AG08396 (cell line): Measurements from ENCODE around the gene UCMA.
A peak's percentile ranks its signal among the peaks of the same experiment; 100 is the strongest.
"Not testable (repeated sequence)": the region's sequence is repeated elsewhere in the genome, so short reads cannot be mapped to it uniquely, and the experiment has no call there.

ENCODE experiments used
- DNase-seq: peaks from one replicate; pipeline ENCODE4 v3.0.0; 2012; ENCODE audit warnings: low spot score, mixed read lengths

The UCMA gene

GRCh38 chr10:13234172-13234571 lies at the start of gene UCMA:
TSS of gene UCMA (minus strand) at chr10:13234374. CDS start at chr10:13234258, 116 bp downstream.
- DNase-seq = no peak

- not testable (repeated sequence) for DNase-seq
These were observed 48.2 kb upstream of the UCMA start for GRCh38 chr10:13282348-13282747.

DNA sequence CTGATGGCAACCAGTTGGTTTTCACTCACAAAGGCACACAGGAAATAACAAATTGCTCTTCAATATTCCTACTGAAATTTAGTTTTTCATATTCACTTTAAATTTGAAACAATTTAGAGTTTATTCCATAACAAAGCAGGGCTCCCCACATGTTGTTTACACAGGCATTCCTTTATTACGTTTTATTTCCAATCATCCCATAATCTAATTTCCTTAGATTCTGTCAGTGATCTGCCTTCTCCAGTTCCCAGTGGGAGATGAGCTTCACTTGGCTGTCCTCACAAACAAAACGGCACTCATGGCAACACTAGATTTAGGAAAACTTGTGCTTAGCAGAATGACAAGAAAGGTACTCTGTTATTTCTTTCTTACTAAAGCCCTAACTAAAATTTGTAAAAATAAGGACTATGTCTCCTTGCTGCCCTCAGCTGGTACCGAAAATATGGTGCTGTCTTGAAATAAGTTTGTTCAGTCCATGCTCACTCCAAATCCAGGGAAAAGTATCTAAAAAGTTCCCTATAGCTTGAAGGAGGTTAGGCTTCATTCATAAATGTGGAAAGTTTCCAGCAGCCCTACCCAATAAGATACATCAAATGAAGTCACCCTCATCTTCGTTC lies 42.7 kb upstream of the UCMA start:
- no peak for DNase-seq

DNA sequence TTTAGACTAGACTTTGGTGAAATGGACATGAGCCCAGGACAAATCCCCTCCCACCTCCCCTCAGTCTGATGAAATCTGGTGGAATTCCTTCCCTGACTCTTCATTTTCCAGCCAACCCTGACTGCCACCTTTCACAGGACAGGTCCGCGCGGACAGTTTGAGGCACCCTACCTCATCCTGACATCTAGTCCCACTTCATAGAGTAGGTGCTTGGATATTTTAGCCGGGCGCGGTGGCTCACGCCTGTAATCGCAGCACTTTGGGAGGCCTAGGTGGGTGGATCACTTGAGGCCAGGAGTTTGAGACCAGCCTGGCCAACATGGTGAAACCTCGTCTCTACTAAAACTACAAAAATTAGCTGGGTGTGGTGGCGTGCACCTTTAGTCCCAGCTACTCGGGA lies 42.0 kb upstream of the UCMA start:
- DNase-seq = not testable (repeated sequence)

DNA sequence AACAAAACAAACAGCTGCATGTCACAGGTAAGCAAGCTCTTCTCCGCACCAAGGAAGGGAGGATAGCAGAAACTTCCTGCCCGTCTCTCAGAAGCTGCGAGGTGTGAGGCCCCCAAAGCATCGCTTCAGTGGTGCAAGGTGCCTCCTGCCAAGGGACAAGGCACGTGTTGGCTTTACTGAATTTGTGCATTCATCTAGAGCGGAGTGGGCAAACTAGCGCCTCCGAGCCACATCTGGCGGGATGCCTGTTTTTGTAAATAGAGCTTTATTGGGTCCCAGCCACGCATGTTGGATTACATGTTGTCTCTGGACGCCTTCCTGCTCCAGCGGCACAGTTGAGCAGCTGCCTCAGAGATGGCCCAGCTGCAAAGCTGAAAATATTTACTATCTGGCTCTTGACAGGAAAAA lies 38.0 kb upstream of the UCMA start:
- peak; percentile 34 for DNase-seq

DNA sequence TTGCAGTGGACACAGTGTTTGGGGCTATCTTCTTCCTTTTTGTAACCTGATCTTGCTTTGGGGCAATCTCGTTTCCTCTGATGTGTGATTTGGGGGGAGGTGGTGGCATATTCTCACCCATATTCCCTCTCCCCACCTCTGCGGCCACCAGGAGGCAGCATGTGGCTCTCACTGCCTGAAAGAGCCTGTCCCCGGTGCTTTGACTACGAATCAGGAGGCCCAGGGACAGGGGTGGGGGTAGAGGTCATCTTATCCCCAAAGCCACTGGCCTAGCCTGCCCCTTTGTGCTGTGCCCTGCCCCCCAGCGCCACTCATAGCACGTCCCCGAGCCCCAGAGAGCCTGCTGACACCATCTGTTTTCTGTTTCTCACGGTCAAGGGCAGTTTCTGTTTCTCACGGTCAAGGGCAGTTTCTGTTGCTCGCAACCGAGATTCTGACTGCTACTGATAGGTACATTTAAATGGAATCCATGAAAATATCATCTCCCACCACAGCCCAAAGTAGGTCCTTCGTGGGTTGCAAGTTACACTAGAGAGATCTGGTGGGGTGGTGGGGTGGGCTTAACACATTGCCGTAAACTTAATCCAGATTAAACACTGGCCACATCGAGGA lies 37.5 kb upstream of the UCMA start:
- DNase-seq = peak; percentile 45

DNA sequence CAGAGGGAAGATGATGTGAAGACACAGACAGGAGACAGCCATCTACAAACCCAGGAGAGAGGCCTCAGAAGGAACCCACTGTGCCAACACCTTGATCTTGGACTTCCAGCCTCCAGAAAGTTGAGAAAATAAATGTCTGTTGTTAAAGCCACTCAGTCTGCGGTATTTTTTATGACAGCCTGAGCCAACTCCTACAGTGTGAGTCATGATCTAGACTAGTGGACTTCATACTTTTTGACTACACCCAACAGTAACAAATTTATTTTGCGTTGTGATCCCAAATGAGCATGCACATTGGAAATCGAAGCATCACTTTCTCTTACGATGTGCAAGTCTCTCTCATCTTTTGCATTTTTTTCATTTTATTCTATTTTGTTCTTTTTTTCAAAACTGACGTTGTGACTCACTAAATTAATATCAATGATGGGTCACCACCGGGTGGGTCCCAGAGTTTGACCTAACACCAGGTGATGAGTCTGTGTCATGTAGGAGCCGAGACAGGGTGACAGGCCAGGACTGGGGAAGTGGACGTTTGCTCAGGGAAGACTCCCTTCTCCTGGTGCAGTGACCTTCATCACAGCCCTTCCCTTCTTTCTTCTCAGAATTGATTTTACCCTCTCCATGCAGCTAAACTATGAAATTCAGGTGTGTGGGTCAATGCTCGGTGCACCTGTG lies 36.8 kb upstream of the UCMA start:
- peak; percentile 22 for DNase-seq

- DNase-seq = no peak
These were observed 34.7 kb upstream of the UCMA start for GRCh38 chr10:13268841-13269240.

DNA sequence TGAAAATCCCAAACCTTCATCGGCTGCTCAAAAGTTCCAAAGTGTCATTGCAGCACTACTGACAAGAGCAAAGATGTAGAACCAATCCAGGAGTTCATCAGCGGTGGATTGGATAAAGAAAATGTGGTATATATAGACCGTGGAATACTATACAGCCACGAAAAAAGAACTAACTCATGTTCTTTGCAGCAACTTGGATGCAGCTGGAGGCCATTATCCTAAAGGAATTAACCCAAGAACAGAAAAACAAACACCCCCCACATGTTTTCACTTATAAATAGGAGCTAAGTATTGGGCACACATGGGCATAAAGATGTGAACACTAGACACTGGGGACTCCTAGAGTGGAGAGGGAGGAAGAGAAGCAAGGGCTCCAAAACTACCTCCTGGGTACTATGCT lies 34.1 kb upstream of the UCMA start:
- DNase-seq = no peak

DNA sequence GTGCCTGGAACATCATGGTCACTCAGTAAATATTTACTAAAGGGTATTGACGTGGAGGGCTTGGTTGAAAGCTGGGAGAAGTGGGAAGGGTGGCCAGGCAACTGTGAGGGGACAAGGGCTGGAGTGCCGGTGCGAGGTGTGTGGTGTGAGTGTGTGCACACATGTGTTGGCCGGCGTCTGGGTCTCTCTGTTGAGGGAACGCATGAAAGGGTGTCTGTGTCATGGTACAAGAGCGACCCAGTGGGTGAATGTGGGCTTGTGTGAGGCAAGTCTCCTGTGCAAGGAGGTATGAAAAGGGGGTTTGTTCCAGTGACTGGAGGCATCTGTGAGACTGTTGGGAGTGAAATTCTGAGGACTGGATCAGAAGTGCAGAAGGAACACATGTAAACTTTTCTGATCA lies 29.4 kb upstream of the UCMA start:
- no peak for DNase-seq

DNA sequence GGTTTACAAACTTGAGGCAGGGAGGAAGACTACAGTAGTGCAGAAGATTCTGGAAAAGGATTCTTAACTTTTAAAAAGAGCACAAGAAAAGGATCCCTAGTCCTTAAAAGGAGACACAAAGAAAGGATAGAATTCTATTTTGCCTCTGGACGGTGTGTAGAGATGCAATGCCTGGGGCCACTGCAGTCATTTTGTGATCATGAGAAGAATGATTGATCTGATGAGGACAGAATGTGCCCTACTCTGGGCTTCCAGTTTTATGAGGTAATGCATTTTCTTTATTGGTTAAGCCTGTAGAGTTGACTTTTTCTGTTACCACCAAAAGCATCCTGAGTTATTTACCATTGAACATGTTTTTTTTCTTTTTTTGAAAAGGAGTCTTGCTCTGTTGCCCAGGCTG lies 28.3 kb upstream of the UCMA start:
- no peak for DNase-seq

DNA sequence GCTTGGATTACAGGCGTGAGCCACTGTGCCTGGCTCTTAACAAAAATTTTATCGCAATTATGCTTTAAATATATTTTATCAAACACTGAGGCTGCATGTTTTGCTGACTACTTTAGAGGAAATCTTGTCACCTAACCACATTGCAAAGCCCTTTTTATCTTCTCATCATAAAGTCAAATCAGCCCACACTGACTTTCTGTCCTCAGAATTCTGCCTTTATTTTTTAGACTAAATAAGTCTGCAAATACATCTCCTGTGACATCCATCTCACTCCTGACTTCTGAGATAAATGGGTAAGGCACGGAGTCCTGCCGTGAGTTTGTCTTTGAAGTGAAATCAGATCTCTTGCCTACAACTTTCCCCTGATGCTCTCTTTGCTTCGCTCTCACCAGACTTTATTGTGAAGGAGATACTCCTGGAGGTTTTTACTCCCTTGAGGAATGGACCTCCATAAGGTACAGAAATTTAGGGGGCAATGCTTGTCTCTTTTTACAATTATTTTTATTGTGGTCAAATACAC lies 23.5 kb upstream of the UCMA start:
- no peak for DNase-seq

- DNase-seq = no peak
These were observed 22.5 kb upstream of the UCMA start for GRCh38 chr10:13256627-13257026.

- DNase-seq = no peak
These were observed 19.6 kb upstream of the UCMA start for GRCh38 chr10:13253726-13254125.

GRCh38 chr10:13247784-13248183 lies 13.6 kb upstream of the UCMA start:
- no peak for DNase-seq

DNA sequence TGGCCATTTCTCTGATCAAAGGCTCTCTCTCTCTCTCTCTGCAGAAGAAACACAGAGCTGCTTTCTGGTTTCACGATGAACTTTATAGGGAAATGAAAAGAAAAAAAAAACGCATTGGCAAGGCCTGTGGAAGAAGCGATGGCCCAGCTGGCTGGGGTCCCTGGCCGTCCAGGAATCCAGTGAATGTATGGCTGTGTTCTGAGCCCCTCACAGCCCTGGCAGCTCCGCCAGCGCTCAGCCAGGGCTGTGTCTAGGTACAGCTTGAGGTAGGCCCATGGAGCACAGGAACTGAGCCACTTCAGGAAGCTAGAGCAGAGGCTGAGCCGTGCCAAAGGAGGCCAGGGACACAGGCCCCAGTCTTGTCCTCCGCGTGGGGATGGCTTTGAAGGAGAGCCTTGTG lies 13.1 kb upstream of the UCMA start:
- DNase-seq = no peak

- not testable (repeated sequence) for DNase-seq
These were observed 8.1 kb upstream of the UCMA start for GRCh38 chr10:13242260-13242659.

DNA sequence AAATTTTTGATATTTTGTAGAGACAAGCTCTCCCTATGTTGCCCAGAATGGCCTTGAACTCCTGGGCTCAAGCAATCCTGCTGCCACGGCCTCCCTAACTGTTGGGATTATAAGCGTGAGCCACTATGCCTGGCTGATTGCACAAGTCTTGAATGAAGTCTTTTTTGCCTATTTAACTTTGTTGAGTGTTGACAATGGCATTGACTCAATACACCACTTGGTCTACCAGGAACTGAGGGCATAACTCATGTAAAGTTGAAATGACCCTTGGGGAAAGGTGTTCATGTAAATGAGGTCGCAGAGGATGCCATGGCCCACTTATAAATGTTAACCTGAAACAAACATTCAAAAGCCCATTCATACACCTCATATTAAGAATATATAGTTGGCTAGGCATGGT lies 7.4 kb upstream of the UCMA start:
- DNase-seq = no peak

DNA sequence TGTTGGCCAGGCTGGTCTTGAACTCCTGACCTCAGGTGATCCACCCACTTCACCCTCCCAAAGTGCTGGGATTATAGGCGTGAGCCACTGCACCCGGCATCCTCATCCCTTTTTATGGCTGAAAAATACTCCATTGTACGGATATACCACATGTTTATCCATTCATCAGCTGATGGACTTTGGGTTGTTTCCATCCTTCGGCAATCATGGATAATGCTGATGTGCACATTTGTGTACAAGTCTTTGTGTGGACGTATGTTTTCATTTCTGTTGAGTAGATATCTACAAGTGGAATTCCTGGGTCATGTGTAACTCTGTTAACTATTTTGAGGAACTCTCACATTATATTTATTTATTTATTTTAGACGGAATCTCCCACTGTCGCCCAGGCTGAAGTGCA lies 5.7 kb upstream of the UCMA start:
- DNase-seq = no peak

DNA sequence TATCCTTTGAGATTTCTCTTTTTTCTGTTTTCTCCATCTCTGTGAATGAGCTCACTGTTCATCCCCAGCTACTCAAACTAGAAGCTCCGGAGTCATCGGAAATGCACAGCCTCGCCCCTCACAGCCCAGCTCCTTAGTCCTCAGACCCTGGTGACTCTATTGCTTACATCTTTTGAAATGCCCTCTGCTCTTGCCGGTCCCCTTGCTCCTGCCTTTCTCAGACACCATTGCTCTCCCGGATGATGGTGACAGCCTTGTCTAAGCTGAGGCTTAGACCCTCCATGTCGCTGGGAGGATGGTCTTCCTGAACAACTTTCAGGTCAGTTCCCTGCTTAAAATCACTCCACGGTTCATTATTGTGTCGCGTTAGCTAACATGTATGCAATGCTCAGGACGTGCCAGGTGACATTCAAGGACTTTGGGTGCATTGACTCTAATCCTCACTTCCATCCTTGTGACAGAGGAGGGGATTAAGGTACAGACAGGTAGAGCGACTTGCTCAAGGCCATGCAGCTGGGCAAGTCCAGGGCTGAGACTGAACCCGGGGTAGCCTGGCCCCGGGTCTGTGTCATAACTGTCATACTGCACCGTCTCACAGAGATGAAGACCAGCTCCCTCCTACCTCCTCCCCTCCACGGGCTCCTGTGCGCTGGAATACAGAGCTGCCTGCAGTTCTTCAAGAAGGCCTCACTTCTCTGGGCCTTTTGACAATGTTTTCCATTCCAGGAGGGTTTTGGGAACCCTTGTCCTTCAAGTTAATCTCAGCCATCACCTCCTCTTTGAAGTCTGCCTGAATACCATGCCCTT lies 4.3 kb upstream of the UCMA start:
- no peak for DNase-seq

GRCh38 chr10:13236638-13237037 lies 2.5 kb upstream of the UCMA start:
- DNase-seq = no peak

GRCh38 chr10:13234736-13235135 lies 562 bp upstream of the UCMA start:
- DNase-seq = not testable (repeated sequence)

DNA sequence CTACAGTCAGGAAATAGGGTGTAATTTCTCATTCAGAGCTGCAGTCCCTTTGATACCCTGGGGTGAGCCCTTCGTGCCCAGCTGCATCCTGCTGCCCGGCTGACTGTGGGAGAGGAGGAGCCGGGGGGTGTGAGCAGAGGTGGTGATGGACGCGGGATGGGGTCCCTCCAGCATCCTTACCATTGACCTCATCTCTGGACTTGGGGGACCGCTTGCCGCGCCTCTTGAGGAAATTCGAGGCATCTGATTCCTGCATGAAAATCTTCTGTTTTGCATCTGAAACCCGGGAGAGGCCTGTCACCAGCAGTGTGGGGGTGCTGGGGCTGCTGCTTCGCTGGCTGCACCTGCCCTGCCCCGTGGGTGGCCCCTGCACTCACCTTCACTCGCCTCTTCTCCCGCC lies 816 bp downstream of the UCMA start:
- no peak for DNase-seq
